Neuron (in vitro differentiated cells): Measurements from ENCODE around the gene VAMP4.
"Not testable (repeated sequence)": the region's sequence is repeated elsewhere in the genome, so short reads cannot be mapped to it uniquely, and the experiment has no call there.

ENCODE experiments used
- H2AFZ ChIP-seq: one replicate; pipeline ENCODE4 v1.6.1; 2013; ENCODE audit warnings: low read depth, mild to moderate bottlenecking, inconsistent platforms, low read length, moderate library complexity
- H3K27me3 ChIP-seq: one replicate; pipeline ENCODE4 v1.6.1; 2013; ENCODE audit warnings: low read length; ENCODE audit not compliant: insufficient read depth
- H3K36me3 ChIP-seq: one replicate; pipeline ENCODE4 v1.6.1; 2013; ENCODE audit warnings: low read length; ENCODE audit not compliant: insufficient read depth
- H3K4me1 ChIP-seq: one replicate; pipeline ENCODE4 v1.6.1; 2013; ENCODE audit warnings: low read length; ENCODE audit not compliant: insufficient read depth
- H3K4me3 ChIP-seq: 2 replicates; pipeline ENCODE4 v1.5.1; 2013; ENCODE audit warnings: mild to moderate bottlenecking, low read length, moderate library complexity
- H3K9me3 ChIP-seq: one replicate; pipeline ENCODE4 v1.6.1; 2013; ENCODE audit warnings: low read length

The VAMP4 gene

GRCh38 chr1:171742577-171742922, 685 bp upstream of the VAMP4 start:
- peak overlapping the region; percentile 88 for H3K4me3 ChIP-seq
- no peaks in the 10 kb centered on the region for H3K36me3 ChIP-seq

GRCh38 chr1:171740987-171741871, 636 bp downstream of the VAMP4 start:
- peaks cover 27% of the 10 kb centered on the region for H3K4me1 ChIP-seq
- no peaks in the 10 kb centered on the region for H3K27me3 ChIP-seq
- H3K9me3 ChIP-seq, result no peaks in the 10 kb centered on the region
- peaks cover 8% of the 10 kb centered on the region for H3K36me3 ChIP-seq
- H3K4me3 ChIP-seq, result peak overlapping the region; percentile 88
- peak overlapping the region; percentile 100 for H2AFZ ChIP-seq

More at GRCh38 chr1:171742577-171742922, 685 bp upstream of the VAMP4 start:
- H2AFZ ChIP-seq, result peak overlapping the region; percentile 100
- peaks cover 27% of the 10 kb centered on the region for H3K4me1 ChIP-seq
- no peaks in the 10 kb centered on the region for H3K27me3 ChIP-seq
- no peaks in the 10 kb centered on the region for H3K9me3 ChIP-seq

GRCh38 chr1:171740356-171740863, 1.5 kb downstream of the VAMP4 start:
- H3K27me3 ChIP-seq, result no peaks in the 10 kb centered on the region
- H3K4me1 ChIP-seq, result peaks cover 27% of the 10 kb centered on the region
- H3K36me3 ChIP-seq, result peaks cover 9% of the 10 kb centered on the region
- H3K4me3 ChIP-seq, result peak overlapping the region; percentile 88
- no peaks in the 10 kb centered on the region for H3K9me3 ChIP-seq
- H2AFZ ChIP-seq, result peak overlapping the region; percentile 100

- Histone ChIP-seq H3K4me1 (peaks cover 27% of the 10 kb centered on the region), H3K27me3 (no peaks in the 10 kb centered on the region), H3K4me3 (no peak overlapping the region), H2AFZ (no peak overlapping the region), H3K36me3 (peaks cover 11% of the 10 kb centered on the region), H3K9me3 (no peaks in the 10 kb centered on the region)
Measured at GRCh38 chr1:171739656-171740055, 2.2 kb downstream of the VAMP4 start.

- H3K4me1 ChIP-seq, result peaks cover 27% of the 10 kb centered on the region
Measured at GRCh38 chr1:171738911-171739310, 3.0 kb downstream of the VAMP4 start.

GRCh38 chr1:171736196-171736595, 5.7 kb downstream of the VAMP4 start:
- Histone ChIP-seq H3K36me3 (peaks cover 13% of the 10 kb centered on the region), H3K4me1 (peaks cover 19% of the 10 kb centered on the region), H3K4me3 (no peak overlapping the region), H2AFZ (no peak overlapping the region), H3K27me3 (no peaks in the 10 kb centered on the region), H3K9me3 (no peaks in the 10 kb centered on the region)

More at GRCh38 chr1:171738911-171739310, 3.0 kb downstream of the VAMP4 start:
- Histone ChIP-seq H3K36me3 (peaks cover 11% of the 10 kb centered on the region), H3K4me3 (no peak overlapping the region), H3K27me3 (no peaks in the 10 kb centered on the region), H3K9me3 (no peaks in the 10 kb centered on the region), H2AFZ (no peak overlapping the region)

GRCh38 chr1:171730052-171730451, 11.8 kb downstream of the VAMP4 start:
- H3K4me3 ChIP-seq, result no peak overlapping the region
- H3K9me3 ChIP-seq, result no peaks in the 10 kb centered on the region
- no peak overlapping the region for H2AFZ ChIP-seq
- H3K36me3 ChIP-seq, result peaks cover 11% of the 10 kb centered on the region
- H3K27me3 ChIP-seq, result no peaks in the 10 kb centered on the region
- H3K4me1 ChIP-seq, result no peaks in the 10 kb centered on the region

- no peaks in the 10 kb centered on the region for H3K27me3 ChIP-seq
- H3K4me3 ChIP-seq, result no peak overlapping the region
- no peak overlapping the region for H2AFZ ChIP-seq
Measured at GRCh38 chr1:171727778-171728177, 14.1 kb downstream of the VAMP4 start.

GRCh38 chr1:171723180-171723579, 18.7 kb downstream of the VAMP4 start:
- not testable (repeated sequence) for H3K27me3 ChIP-seq, H3K4me3 ChIP-seq, H3K36me3 ChIP-seq, H3K4me1 ChIP-seq, H2AFZ ChIP-seq, H3K9me3 ChIP-seq

More at GRCh38 chr1:171727778-171728177, 14.1 kb downstream of the VAMP4 start:
- no peaks in the 10 kb centered on the region for H3K4me1 ChIP-seq
- no peaks in the 10 kb centered on the region for H3K9me3 ChIP-seq
- H3K36me3 ChIP-seq, result peaks cover 7% of the 10 kb centered on the region

GRCh38 chr1:171718848-171719247, 23.0 kb downstream of the VAMP4 start:
- Histone ChIP-seq H3K9me3 (no peaks in the 10 kb centered on the region), H3K4me3 (no peak overlapping the region), H3K36me3 (peaks cover 2% of the 10 kb centered on the region), H2AFZ (no peak overlapping the region), H3K27me3 (no peaks in the 10 kb centered on the region), H3K4me1 (no peaks in the 10 kb centered on the region)

GRCh38 chr1:171718216-171718615, 23.6 kb downstream of the VAMP4 start:
- Histone ChIP-seq H2AFZ (no peak overlapping the region), H3K4me3 (no peak overlapping the region), H3K9me3 (no peaks in the 10 kb centered on the region), H3K4me1 (no peaks in the 10 kb centered on the region), H3K36me3 (peaks cover 2% of the 10 kb centered on the region), H3K27me3 (no peaks in the 10 kb centered on the region)

GRCh38 chr1:171717062-171717718, 24.7 kb downstream of the VAMP4 start:
- Histone ChIP-seq H3K9me3 (no peaks in the 10 kb centered on the region), H3K36me3 (peaks cover 2% of the 10 kb centered on the region), H2AFZ (no peak overlapping the region), H3K4me3 (no peak overlapping the region), H3K4me1 (no peaks in the 10 kb centered on the region), H3K27me3 (no peaks in the 10 kb centered on the region)

- Histone ChIP-seq H3K27me3 (no peaks in the 10 kb centered on the region), H3K4me1 (no peaks in the 10 kb centered on the region), H3K9me3 (no peaks in the 10 kb centered on the region), H3K4me3 (no peak overlapping the region), H3K36me3 (peaks cover 2% of the 10 kb centered on the region), H2AFZ (no peak overlapping the region)
Measured at GRCh38 chr1:171716616-171717015, 25.2 kb downstream of the VAMP4 start.
